GM10266 (cell line): Measurements from ENCODE around the gene NUP85.

Source experiments
- DNase-seq: peaks from one replicate; pipeline ENCODE4 v3.0.0; 2012; ENCODE audit errors: extremely low spot score
- CTCF ChIP-seq: IDR thresholded peaks from 2 replicates; pipeline ENCODE4 v1.5.1; 2012; ENCODE audit warnings: mild to moderate bottlenecking, low read depth; ENCODE audit not compliant: control insufficient read depth, insufficient read depth; ENCODE audit errors: missing control alignments

NUP85 gene

GRCh38 chr17:75242461-75243042 is 37.1 kb downstream of the NUP85 start:
- peak; percentile 45 for DNase-seq

GRCh38 chr17:75244133-75244866 is 38.8 kb downstream of the NUP85 start:
- TF ChIP-seq CTCF = no peak
- peak; percentile 48 for DNase-seq

More at GRCh38 chr17:75242461-75243042, 37.1 kb downstream of the NUP85 start:
- no peak for TF ChIP-seq CTCF

GRCh38 chr17:75245011-75245410 is 39.5 kb downstream of the NUP85 start:
- TF ChIP-seq CTCF = no peak
- no peak for DNase-seq

- no peak for DNase-seq
- no peak for TF ChIP-seq CTCF
These were observed 40.9 kb downstream of the NUP85 start for GRCh38 chr17:75246404-75246803.

GRCh38 chr17:75249564-75249963 is 44.1 kb downstream of the NUP85 start:
- no peak for TF ChIP-seq CTCF
- no peak for DNase-seq

- DNase-seq = peak; percentile 85
These were observed 44.6 kb downstream of the NUP85 start for GRCh38 chr17:75250009-75250471.

More at GRCh38 chr17:75250009-75250471, 44.6 kb downstream of the NUP85 start:
- no peak for TF ChIP-seq CTCF
